GM23338 (cell line): ENCODE results near the gene C1orf50. TPM values are rescaled to one million over a fixed set of nuclear protein-coding genes. Genes with fewer than 3 reads are reported as not detected.

Experiments used
- ATAC-seq: fragments of 200-7000 bp; cut with Tn5 transposase; 3 replicates; pipeline ENCODE4 v1.9.1; 2020
- DNase-seq: peaks from one replicate; pipeline ENCODE4 v3.0.0-alpha.2; 2015; ENCODE audit warnings: low spot score
- H2AFZ ChIP-seq: fragments of 200-600 bp; sonication (generic); 2 replicates; pipeline ENCODE4 v1.8.0; 2016; ENCODE audit warnings: antibody characterized with exemption, mild to moderate bottlenecking, moderate library complexity
- H3F3A ChIP-seq: fragments of 200-600 bp; sonication (generic); replicated peaks from 2 replicates; pipeline ENCODE4 v1.8.0; 2017; ENCODE audit warnings: antibody characterized with exemption, mixed run types, low read depth
- H3K27ac ChIP-seq: fragments of 200-600 bp; sonication (generic); 2 replicates; pipeline ENCODE4 v1.6.1; 2016; ENCODE audit warnings: low read depth
- H3K27me3 ChIP-seq: fragments of 200-600 bp; sonication (generic); 2 replicates; pipeline ENCODE4 v1.8.0; 2016; ENCODE audit warnings: mild to moderate bottlenecking, mixed run types, moderate library complexity; ENCODE audit not compliant: insufficient read depth
- H3K36me3 ChIP-seq: fragments of 200-600 bp; sonication (generic); 2 replicates; pipeline ENCODE4 v1.8.0; 2016; ENCODE audit warnings: mild to moderate bottlenecking; ENCODE audit not compliant: insufficient read depth
- H3K4me1 ChIP-seq: fragments of 200-600 bp; sonication (generic); 2 replicates; pipeline ENCODE4 v1.8.0; 2016; ENCODE audit warnings: mild to moderate bottlenecking, moderate library complexity; ENCODE audit not compliant: insufficient read depth
- H3K4me2 ChIP-seq: fragments of 200-600 bp; sonication (generic); 2 replicates; pipeline ENCODE4 v1.7.1; 2017; ENCODE audit warnings: mixed run types
- H3K4me3 ChIP-seq: fragments of 200-600 bp; sonication (generic); 2 replicates; pipeline ENCODE4 v1.6.1; 2016; ENCODE audit warnings: mixed run types
- H3K79me2 ChIP-seq: fragments of 200-600 bp; sonication (generic); replicated peaks from 2 replicates; pipeline ENCODE4 v1.8.0; 2017; ENCODE audit warnings: mild to moderate bottlenecking; ENCODE audit not compliant: insufficient read depth
- H3K9me2 ChIP-seq: fragments of 200-600 bp; sonication (generic); 2 replicates; pipeline ENCODE4 v1.8.0; 2017; ENCODE audit not compliant: insufficient read depth
- H4K20me1 ChIP-seq: fragments of 200-600 bp; sonication (generic); replicated peaks from 2 replicates; pipeline ENCODE4 v1.8.0; 2017; ENCODE audit warnings: mild to moderate bottlenecking; ENCODE audit not compliant: insufficient read depth
- H3K27ac Mint-ChIP-seq: 2 replicates; pipeline ENCODE4 v1.8.0; 2020; ENCODE audit warnings: inconsistent platforms, mild to moderate bottlenecking, moderate library complexity, mixed read lengths
- H3K27me3 Mint-ChIP-seq: 3 replicates; pipeline ENCODE4 v1.8.0; 2022; ENCODE audit warnings: low read depth, mild to moderate bottlenecking, moderate library complexity, mixed read lengths, inconsistent platforms; ENCODE audit not compliant: insufficient read depth, poor library complexity
- H3K36me3 Mint-ChIP-seq: 3 replicates; pipeline ENCODE4 v1.8.0; 2021; ENCODE audit warnings: low read depth, mild to moderate bottlenecking, inconsistent platforms, moderate library complexity, mixed read lengths
- H3K4me1 Mint-ChIP-seq: 3 replicates; pipeline ENCODE4 v1.8.0; 2020; ENCODE audit warnings: mild to moderate bottlenecking, inconsistent platforms, mixed read lengths
- H3K4me3 Mint-ChIP-seq: 3 replicates; pipeline ENCODE4 v1.8.0; 2021; ENCODE audit warnings: moderate library complexity, mild to moderate bottlenecking, inconsistent platforms, mixed read lengths
- H3K9me3 Mint-ChIP-seq: 3 replicates; pipeline ENCODE4 v1.8.0; 2020; ENCODE audit warnings: moderate library complexity, mild to moderate bottlenecking, inconsistent platforms, mixed read lengths
- CREB1 ChIP-seq: fragments of 250-450 bp; sonication (Bioruptor Pico); IDR thresholded peaks from 2 replicates; pipeline ENCODE4 v1.5.0; 2020; ENCODE audit warnings: low read depth, mild to moderate bottlenecking, moderate library complexity
- EZH2 ChIP-seq: fragments of 200-600 bp; sonication (generic); IDR thresholded peaks from one replicate; pipeline ENCODE4 v1.8.0; 2017; ENCODE audit warnings: antibody characterized with exemption, mild to moderate bottlenecking, low read depth; ENCODE audit not compliant: unreplicated experiment
- EZH2phosphoT487 ChIP-seq: fragments of 200-600 bp; sonication (generic); IDR thresholded peaks from one replicate; pipeline ENCODE4 v1.8.1; 2018; ENCODE audit warnings: antibody characterized with exemption; ENCODE audit not compliant: unreplicated experiment
- JUNB ChIP-seq: IDR thresholded peaks from one replicate; pipeline ENCODE4 v1.6.1; 2016; ENCODE audit warnings: antibody characterized with exemption; ENCODE audit not compliant: unreplicated experiment
- POLR2AphosphoS5 ChIP-seq: IDR thresholded peaks from 2 replicates; pipeline ENCODE4 v1.6.1; 2016; ENCODE audit warnings: antibody characterized with exemption, low read depth
- STAT1 ChIP-seq: IDR thresholded peaks from one replicate; pipeline ENCODE4 v1.6.1; 2016; ENCODE audit warnings: antibody characterized with exemption; ENCODE audit not compliant: unreplicated experiment
- ZNF114 ChIP-seq: fragments of 250-450 bp; sonication (Bioruptor Pico); IDR thresholded peaks from 2 replicates; pipeline ENCODE4 v1.5.0; 2020; ENCODE audit warnings: mild to moderate bottlenecking, moderate library complexity
- ZNF331 ChIP-seq: fragments of 250-450 bp; sonication (Bioruptor Pico); IDR thresholded peaks from 2 replicates; pipeline ENCODE4 v1.5.0; 2020; ENCODE audit warnings: low read depth, mild to moderate bottlenecking, moderate library complexity
- polyA plus RNA-seq: library from polyadenylated mRNA; unstranded; fragments of >200 nt; fragmentation: Nextera tagmentation; extraction: Ambion mirVana; gene quantifications from 2 replicates; pipeline ENCODE4 v1.2.1, GENCODE V29; 2016
- total RNA-seq: library from RNA; depleted of rRNA; stranded (reverse); fragments of >200 nt; shearing (Covaris generic); gene quantifications from 2 replicates; pipeline ENCODE4 v1.2.3, GENCODE V29; 2014
- TF ChIP-seq, protein P1 (sequence below), 2 experiments: fragments of 200-600 bp in 1 of 2; sonication (generic) in 1 of 2; conservative IDR thresholded peaks; 2 replicates each; pipeline versions ENCODE4 v1.5.1 to v1.6.1; 2016 to 2017; ENCODE audit warnings: antibody characterized with exemption in 2 of 2, low read depth in 2 of 2, mild to moderate bottlenecking in 2 of 2, moderate library complexity in 1 of 2
- TF ChIP-seq, protein P2 (sequence below): fragments of 250-450 bp; sonication (Bioruptor Pico); IDR thresholded peaks from 2 replicates; pipeline ENCODE4 v1.5.0; 2020; ENCODE audit warnings: mild to moderate bottlenecking, moderate library complexity
- TF ChIP-seq, protein P3 (sequence below): IDR thresholded peaks from 2 replicates; pipeline ENCODE4 v1.6.1; 2016; ENCODE audit warnings: antibody characterized with exemption

C1orf50 gene
- total and polyA plus RNA-seq, 2 experiments from 2014 or later, result 4.4 to 4.7 TPM

- H3K4me1 ChIP-seq, result peaks cover 5% of the 10 kb centered on the region; the same call in 1 of the 2 replicates
- no peak overlapping the region for H3K4me3 ChIP-seq
- H3K79me2 ChIP-seq, result no peaks in the 10 kb centered on the region
- H2AFZ ChIP-seq, result no peak overlapping the region
- Mint-ChIP-seq H3K27me3 (peaks cover 7% of the 10 kb centered on the region), H3K4me3 (no peak overlapping the region), H3K27ac (no peak overlapping the region), H3K4me1 (peaks cover 11% of the 10 kb centered on the region), H3K36me3 (no peaks in the 10 kb centered on the region), H3K9me3 (no peaks in the 10 kb centered on the region)
- TF ChIP-seq STAT1 (no peak), JUNB (no peak), EZH2 (no peak), ZNF331 (no peak), EZH2phosphoT487 (no peak), CREB1 (CRISPR knock-in tag) (no peak)
- TF ChIP-seq, protein P1, sequence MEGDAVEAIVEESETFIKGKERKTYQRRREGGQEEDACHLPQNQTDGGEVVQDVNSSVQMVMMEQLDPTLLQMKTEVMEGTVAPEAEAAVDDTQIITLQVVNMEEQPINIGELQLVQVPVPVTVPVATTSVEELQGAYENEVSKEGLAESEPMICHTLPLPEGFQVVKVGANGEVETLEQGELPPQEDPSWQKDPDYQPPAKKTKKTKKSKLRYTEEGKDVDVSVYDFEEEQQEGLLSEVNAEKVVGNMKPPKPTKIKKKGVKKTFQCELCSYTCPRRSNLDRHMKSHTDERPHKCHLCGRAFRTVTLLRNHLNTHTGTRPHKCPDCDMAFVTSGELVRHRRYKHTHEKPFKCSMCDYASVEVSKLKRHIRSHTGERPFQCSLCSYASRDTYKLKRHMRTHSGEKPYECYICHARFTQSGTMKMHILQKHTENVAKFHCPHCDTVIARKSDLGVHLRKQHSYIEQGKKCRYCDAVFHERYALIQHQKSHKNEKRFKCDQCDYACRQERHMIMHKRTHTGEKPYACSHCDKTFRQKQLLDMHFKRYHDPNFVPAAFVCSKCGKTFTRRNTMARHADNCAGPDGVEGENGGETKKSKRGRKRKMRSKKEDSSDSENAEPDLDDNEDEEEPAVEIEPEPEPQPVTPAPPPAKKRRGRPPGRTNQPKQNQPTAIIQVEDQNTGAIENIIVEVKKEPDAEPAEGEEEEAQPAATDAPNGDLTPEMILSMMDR (conservative IDR thresholded peaks at IDR 0.05; ENCODE audit: low read depth in 2 of 2), result no peak
- no peak for ATAC-seq
- H3K4me2 ChIP-seq, result no peak overlapping the region
- H3K27ac ChIP-seq, result no peak overlapping the region
- H4K20me1 ChIP-seq, result 0 out of 2 replicates have a peak, but pooled peaks cover 4% of the 10 kb centered on the region
- peaks cover 6% of the 10 kb centered on the region; the same call in 1 of the 2 replicates for H3K27me3 ChIP-seq
- DNase-seq, result no peak
- H3F3A ChIP-seq, result 0 out of 2 replicates have a peak, but pooled peaks cover 11% of the 10 kb centered on the region
- no peaks in the 10 kb centered on the region for H3K9me2 ChIP-seq
- H3K36me3 ChIP-seq, result no peaks in the 10 kb centered on the region
Measured at GRCh38 chr1:42788021-42788420, 21.0 kb downstream of the C1orf50 start.

DNA sequence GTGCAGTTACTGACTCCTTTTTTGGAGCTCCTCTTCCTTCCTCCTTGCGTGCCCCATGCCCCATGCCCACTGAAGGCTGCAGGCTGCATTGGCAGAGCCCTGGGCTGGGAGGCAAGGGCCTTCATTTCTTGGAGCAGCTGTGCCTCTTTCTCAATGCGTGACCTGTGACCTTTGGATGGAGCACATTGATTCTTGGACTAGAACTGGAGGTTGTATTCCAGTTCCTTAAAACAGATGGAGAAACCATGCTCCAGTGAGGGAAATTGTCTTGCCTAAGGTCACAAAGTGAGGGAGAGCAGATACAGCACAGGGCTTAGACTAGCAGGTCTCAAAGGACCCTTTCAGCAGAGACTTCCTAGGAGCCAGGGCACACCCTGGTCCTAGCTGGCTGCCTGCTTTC is 26.8 kb downstream of the C1orf50 start:
- Histone ChIP-seq H3K4me2 (no peak overlapping the region), H3K9me2 (no peaks in the 10 kb centered on the region), H3K27ac (no peak overlapping the region), H3K4me1 (no peaks in the 10 kb centered on the region), H4K20me1 (no peaks in the 10 kb centered on the region), H3K4me3 (no peak overlapping the region), H3F3A (no peaks in the 10 kb centered on the region), H2AFZ (no peak overlapping the region), H3K27me3 (no peaks in the 10 kb centered on the region), H3K79me2 (no peaks in the 10 kb centered on the region), H3K36me3 (no peaks in the 10 kb centered on the region)
- DNase-seq, result no peak
- no peak overlapping the region for H3K27ac Mint-ChIP-seq
- H3K4me3 Mint-ChIP-seq, result no peak overlapping the region
- no peaks in the 10 kb centered on the region; the same call in 2 of the 3 replicates for H3K4me1 Mint-ChIP-seq
- ATAC-seq, result no peak
- peaks cover 5% of the 10 kb centered on the region for H3K27me3 Mint-ChIP-seq
- no peaks in the 10 kb centered on the region for H3K9me3 Mint-ChIP-seq
- no peaks in the 10 kb centered on the region for H3K36me3 Mint-ChIP-seq
- TF ChIP-seq, protein P2, sequence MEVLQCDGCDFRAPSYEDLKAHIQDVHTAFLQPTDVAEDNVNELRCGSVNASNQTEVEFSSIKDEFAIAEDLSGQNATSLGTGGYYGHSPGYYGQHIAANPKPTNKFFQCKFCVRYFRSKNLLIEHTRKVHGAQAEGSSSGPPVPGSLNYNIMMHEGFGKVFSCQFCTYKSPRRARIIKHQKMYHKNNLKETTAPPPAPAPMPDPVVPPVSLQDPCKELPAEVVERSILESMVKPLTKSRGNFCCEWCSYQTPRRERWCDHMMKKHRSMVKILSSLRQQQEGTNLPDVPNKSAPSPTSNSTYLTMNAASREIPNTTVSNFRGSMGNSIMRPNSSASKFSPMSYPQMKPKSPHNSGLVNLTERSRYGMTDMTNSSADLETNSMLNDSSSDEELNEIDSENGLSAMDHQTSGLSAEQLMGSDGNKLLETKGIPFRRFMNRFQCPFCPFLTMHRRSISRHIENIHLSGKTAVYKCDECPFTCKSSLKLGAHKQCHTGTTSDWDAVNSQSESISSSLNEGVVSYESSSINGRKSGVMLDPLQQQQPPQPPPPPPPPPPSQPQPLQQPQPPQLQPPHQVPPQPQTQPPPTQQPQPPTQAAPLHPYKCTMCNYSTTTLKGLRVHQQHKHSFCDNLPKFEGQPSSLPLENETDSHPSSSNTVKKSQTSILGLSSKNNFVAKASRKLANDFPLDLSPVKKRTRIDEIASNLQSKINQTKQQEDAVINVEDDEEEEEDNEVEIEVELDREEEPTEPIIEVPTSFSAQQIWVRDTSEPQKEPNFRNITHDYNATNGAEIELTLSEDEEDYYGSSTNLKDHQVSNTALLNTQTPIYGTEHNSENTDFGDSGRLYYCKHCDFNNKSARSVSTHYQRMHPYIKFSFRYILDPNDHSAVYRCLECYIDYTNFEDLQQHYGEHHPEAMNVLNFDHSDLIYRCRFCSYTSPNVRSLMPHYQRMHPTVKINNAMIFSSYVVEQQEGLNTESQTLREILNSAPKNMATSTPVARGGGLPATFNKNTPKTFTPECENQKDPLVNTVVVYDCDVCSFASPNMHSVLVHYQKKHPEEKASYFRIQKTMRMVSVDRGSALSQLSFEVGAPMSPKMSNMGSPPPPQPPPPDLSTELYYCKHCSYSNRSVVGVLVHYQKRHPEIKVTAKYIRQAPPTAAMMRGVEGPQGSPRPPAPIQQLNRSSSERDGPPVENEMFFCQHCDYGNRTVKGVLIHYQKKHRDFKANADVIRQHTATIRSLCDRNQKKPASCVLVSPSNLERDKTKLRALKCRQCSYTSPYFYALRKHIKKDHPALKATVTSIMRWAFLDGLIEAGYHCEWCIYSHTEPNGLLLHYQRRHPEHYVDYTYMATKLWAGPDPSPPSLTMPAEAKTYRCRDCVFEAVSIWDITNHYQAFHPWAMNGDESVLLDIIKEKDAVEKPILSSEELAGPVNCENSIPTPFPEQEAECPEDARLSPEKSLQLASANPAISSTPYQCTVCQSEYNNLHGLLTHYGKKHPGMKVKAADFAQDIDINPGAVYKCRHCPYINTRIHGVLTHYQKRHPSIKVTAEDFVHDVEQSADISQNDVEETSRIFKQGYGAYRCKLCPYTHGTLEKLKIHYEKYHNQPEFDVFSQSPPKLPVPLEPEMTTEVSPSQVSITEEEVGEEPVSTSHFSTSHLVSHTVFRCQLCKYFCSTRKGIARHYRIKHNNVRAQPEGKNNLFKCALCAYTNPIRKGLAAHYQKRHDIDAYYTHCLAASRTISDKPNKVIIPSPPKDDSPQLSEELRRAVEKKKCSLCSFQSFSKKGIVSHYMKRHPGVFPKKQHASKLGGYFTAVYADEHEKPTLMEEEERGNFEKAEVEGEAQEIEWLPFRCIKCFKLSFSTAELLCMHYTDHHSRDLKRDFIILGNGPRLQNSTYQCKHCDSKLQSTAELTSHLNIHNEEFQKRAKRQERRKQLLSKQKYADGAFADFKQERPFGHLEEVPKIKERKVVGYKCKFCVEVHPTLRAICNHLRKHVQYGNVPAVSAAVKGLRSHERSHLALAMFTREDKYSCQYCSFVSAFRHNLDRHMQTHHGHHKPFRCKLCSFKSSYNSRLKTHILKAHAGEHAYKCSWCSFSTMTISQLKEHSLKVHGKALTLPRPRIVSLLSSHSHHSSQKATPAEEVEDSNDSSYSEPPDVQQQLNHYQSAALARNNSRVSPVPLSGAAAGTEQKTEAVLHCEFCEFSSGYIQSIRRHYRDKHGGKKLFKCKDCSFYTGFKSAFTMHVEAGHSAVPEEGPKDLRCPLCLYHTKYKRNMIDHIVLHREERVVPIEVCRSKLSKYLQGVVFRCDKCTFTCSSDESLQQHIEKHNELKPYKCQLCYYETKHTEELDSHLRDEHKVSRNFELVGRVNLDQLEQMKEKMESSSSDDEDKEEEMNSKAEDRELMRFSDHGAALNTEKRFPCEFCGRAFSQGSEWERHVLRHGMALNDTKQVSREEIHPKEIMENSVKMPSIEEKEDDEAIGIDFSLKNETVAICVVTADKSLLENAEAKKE (CRISPR knock-in tag), result no peak
- TF ChIP-seq, protein P1 (conservative IDR thresholded peaks at IDR 0.05; ENCODE audit: low read depth in 2 of 2), result no peak
- TF ChIP-seq ZNF331 (no peak), ZNF114 (no peak), STAT1 (no peak), CREB1 (CRISPR knock-in tag) (no peak), POLR2AphosphoS5 (no peak)
- TF ChIP-seq, protein P3, sequence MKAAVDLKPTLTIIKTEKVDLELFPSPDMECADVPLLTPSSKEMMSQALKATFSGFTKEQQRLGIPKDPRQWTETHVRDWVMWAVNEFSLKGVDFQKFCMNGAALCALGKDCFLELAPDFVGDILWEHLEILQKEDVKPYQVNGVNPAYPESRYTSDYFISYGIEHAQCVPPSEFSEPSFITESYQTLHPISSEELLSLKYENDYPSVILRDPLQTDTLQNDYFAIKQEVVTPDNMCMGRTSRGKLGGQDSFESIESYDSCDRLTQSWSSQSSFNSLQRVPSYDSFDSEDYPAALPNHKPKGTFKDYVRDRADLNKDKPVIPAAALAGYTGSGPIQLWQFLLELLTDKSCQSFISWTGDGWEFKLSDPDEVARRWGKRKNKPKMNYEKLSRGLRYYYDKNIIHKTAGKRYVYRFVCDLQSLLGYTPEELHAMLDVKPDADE, result no peak
